C4-2B (cell line): ENCODE data around the gene DBF4B.

Experiments
- CTCF ChIP-seq: fragments of 450-650 bp; conservative IDR thresholded peaks from 2 replicates; pipeline ENCODE4 v1.5.1; 2017; ENCODE audit warnings: mild to moderate bottlenecking
- ZFX ChIP-seq: fragments of 450-650 bp; IDR thresholded peaks from 2 replicates; pipeline ENCODE4 v1.6.1; 2017

GRCh38 chr17:44761932-44762810 is 53.7 kb downstream of the DBF4B start:
- TF ChIP-seq CTCF (no peak), ZFX (no peak)
